ENCODE results near the gene RBMS3. TPM values are rescaled to one million over a fixed set of nuclear protein-coding genes. Genes with fewer than 3 reads are reported as not detected.
A peak's percentile ranks its signal among the peaks of the same experiment; 100 is the strongest.

RBMS3 gene
- polyA plus RNA-seq, 3 donors from 2014 or later: not detected

GRCh38 chr3:29978036-29978435, 697.2 kb downstream of the RBMS3 start:
- Mint-ChIP-seq H3K4me1 (no peaks in the 10 kb centered on the region), H3K27ac (no peak overlapping the region), H3K36me3 (no peaks in the 10 kb centered on the region), H3K4me3 (no peak overlapping the region), H3K9me3 (peaks cover 0 to 7% (median 0%) of the 10 kb centered on the region in 6 donors), H3K27me3 (ENCODE audit: low read depth in 3 of 3) (no peaks in the 10 kb centered on the region)
- DNase-seq: no peak

- DNase-seq: no peak
- peaks cover 0 to 5% (median 2%) of the 10 kb centered on the region in 6 donors for H3K9me3 Mint-ChIP-seq
- no peak overlapping the region for H3K4me3 Mint-ChIP-seq
- no peaks in the 10 kb centered on the region for H3K4me1 Mint-ChIP-seq
- H3K27ac Mint-ChIP-seq: no peak overlapping the region
- H3K27me3 Mint-ChIP-seq (ENCODE audit: low read depth in 3 of 3): peaks cover 0 to 3% (median 1%) of the 10 kb centered on the region in 3 donors
- no peaks in the 10 kb centered on the region for H3K36me3 Mint-ChIP-seq
These were observed 710.3 kb downstream of the RBMS3 start for GRCh38 chr3:29991198-29991597.

- Mint-ChIP-seq H3K27me3 (ENCODE audit: low read depth in 3 of 3) (peaks cover 0 to 2% (median 0%) of the 10 kb centered on the region in 3 donors), H3K36me3 (no peaks in the 10 kb centered on the region), H3K27ac (no peak overlapping the region), H3K4me3 (no peak overlapping the region), H3K9me3 (peaks cover 0 to 2% (median 0%) of the 10 kb centered on the region in 6 donors), H3K4me1 (no peaks in the 10 kb centered on the region)
- no peak for DNase-seq
These were observed 721.9 kb downstream of the RBMS3 start for GRCh38 chr3:30002797-30003196.

GRCh38 chr3:30003741-30004140, 722.9 kb downstream of the RBMS3 start:
- no peak for DNase-seq
- H3K9me3 Mint-ChIP-seq: peaks cover 0 to 2% (median 0%) of the 10 kb centered on the region in 6 donors

GRCh38 chr3:30004481-30004880, 723.6 kb downstream of the RBMS3 start:
- peaks cover 0 to under 1% (median 0%) of the 10 kb centered on the region in 6 donors for H3K9me3 Mint-ChIP-seq
- no peaks in the 10 kb centered on the region for H3K4me1 Mint-ChIP-seq
- DNase-seq: no peak
- H3K4me3 Mint-ChIP-seq: no peak overlapping the region
- H3K27ac Mint-ChIP-seq: no peak overlapping the region
- no peaks in the 10 kb centered on the region for H3K36me3 Mint-ChIP-seq
- H3K27me3 Mint-ChIP-seq (ENCODE audit: low read depth in 3 of 3): no peaks in the 10 kb centered on the region

More at GRCh38 chr3:30003741-30004140, 722.9 kb downstream of the RBMS3 start:
- Mint-ChIP-seq H3K36me3 (no peaks in the 10 kb centered on the region), H3K4me1 (no peaks in the 10 kb centered on the region), H3K4me3 (no peak overlapping the region), H3K27me3 (ENCODE audit: low read depth in 3 of 3) (peaks cover 0 to 2% (median 0%) of the 10 kb centered on the region in 3 donors), H3K27ac (no peak overlapping the region)

- no peaks in the 10 kb centered on the region for H3K4me1 Mint-ChIP-seq
- no peaks in the 10 kb centered on the region for H3K36me3 Mint-ChIP-seq
- no peaks in the 10 kb centered on the region for H3K9me3 Mint-ChIP-seq
- H3K27ac Mint-ChIP-seq: no peak overlapping the region
- H3K27me3 Mint-ChIP-seq (ENCODE audit: low read depth in 3 of 3): peaks cover 0 to 2% (median 0%) of the 10 kb centered on the region in 3 donors
- no peak overlapping the region for H3K4me3 Mint-ChIP-seq
- DNase-seq: no peak
These were observed 725.2 kb downstream of the RBMS3 start for GRCh38 chr3:30006111-30006510.

GRCh38 chr3:30007668-30008067, 726.8 kb downstream of the RBMS3 start:
- no peak for DNase-seq
- peaks cover 0 to 2% (median 2%) of the 10 kb centered on the region in 3 donors for H3K27me3 Mint-ChIP-seq (ENCODE audit: low read depth in 3 of 3)
- H3K4me1 Mint-ChIP-seq: no peaks in the 10 kb centered on the region
- H3K27ac Mint-ChIP-seq: no peak overlapping the region
- no peaks in the 10 kb centered on the region for H3K9me3 Mint-ChIP-seq
- H3K4me3 Mint-ChIP-seq: no peak overlapping the region
- no peaks in the 10 kb centered on the region for H3K36me3 Mint-ChIP-seq

- Mint-ChIP-seq H3K27me3 (ENCODE audit: low read depth in 3 of 3) (peaks cover 0 to 4% (median 2%) of the 10 kb centered on the region in 3 donors), H3K4me3 (no peak overlapping the region), H3K36me3 (no peaks in the 10 kb centered on the region), H3K4me1 (no peaks in the 10 kb centered on the region), H3K9me3 (no peaks in the 10 kb centered on the region), H3K27ac (no peak overlapping the region)
- DNase-seq: no peak
These were observed 730.4 kb downstream of the RBMS3 start for GRCh38 chr3:30011237-30011803.

- H3K27ac Mint-ChIP-seq: no peak overlapping the region
- H3K9me3 Mint-ChIP-seq: no peaks in the 10 kb centered on the region
These were observed 732.2 kb downstream of the RBMS3 start for GRCh38 chr3:30012941-30013543.

GRCh38 chr3:30017901-30018300, 737.0 kb downstream of the RBMS3 start:
- H3K4me3 Mint-ChIP-seq: no peak overlapping the region
- no peak for DNase-seq
- H3K27ac Mint-ChIP-seq: no peak overlapping the region
- H3K4me1 Mint-ChIP-seq: no peaks in the 10 kb centered on the region
- H3K27me3 Mint-ChIP-seq (ENCODE audit: low read depth in 3 of 3): peaks cover 0 to 6% (median 5%) of the 10 kb centered on the region in 3 donors
- H3K9me3 Mint-ChIP-seq: no peaks in the 10 kb centered on the region
- no peaks in the 10 kb centered on the region for H3K36me3 Mint-ChIP-seq

More at GRCh38 chr3:30012941-30013543, 732.2 kb downstream of the RBMS3 start:
- peak; percentile 7 to 30 (median 25) for DNase-seq
- Mint-ChIP-seq H3K4me1 (no peaks in the 10 kb centered on the region), H3K27me3 (ENCODE audit: low read depth in 3 of 3) (peaks cover 0 to 7% (median 2%) of the 10 kb centered on the region in 3 donors), H3K36me3 (no peaks in the 10 kb centered on the region), H3K4me3 (no peak overlapping the region)

GRCh38 chr3:30020380-30020779, 739.5 kb downstream of the RBMS3 start:
- Mint-ChIP-seq H3K27me3 (ENCODE audit: low read depth in 3 of 3) (peaks cover 0 to 10% (median 2%) of the 10 kb centered on the region in 3 donors), H3K27ac (no peak overlapping the region)

GRCh38 chr3:30024466-30024865, 743.6 kb downstream of the RBMS3 start:
- Mint-ChIP-seq H3K9me3 (peaks cover 0 to 2% (median 0%) of the 10 kb centered on the region in 6 donors), H3K27ac (no peak overlapping the region), H3K4me1 (no peaks in the 10 kb centered on the region), H3K36me3 (no peaks in the 10 kb centered on the region), H3K4me3 (no peak overlapping the region), H3K27me3 (ENCODE audit: low read depth in 3 of 3) (peaks cover 0 to 14% (median 2%) of the 10 kb centered on the region in 3 donors)
- DNase-seq: no peak

More at GRCh38 chr3:30020380-30020779, 739.5 kb downstream of the RBMS3 start:
- Mint-ChIP-seq H3K9me3 (peaks cover 0 to 2% (median 0%) of the 10 kb centered on the region in 6 donors), H3K36me3 (no peaks in the 10 kb centered on the region), H3K4me1 (no peaks in the 10 kb centered on the region), H3K4me3 (no peak overlapping the region)
- DNase-seq: no peak

GRCh38 chr3:30026851-30027250, 746.0 kb downstream of the RBMS3 start:
- Mint-ChIP-seq H3K4me1 (no peaks in the 10 kb centered on the region), H3K9me3 (peaks cover 0 to 2% (median 0%) of the 10 kb centered on the region in 6 donors), H3K27ac (no peak overlapping the region), H3K36me3 (no peaks in the 10 kb centered on the region), H3K27me3 (ENCODE audit: low read depth in 3 of 3) (peaks cover 0 to 14% (median 2%) of the 10 kb centered on the region in 3 donors), H3K4me3 (no peak overlapping the region)
- no peak for DNase-seq

- Mint-ChIP-seq H3K4me3 (no peak overlapping the region), H3K27ac (no peak overlapping the region), H3K27me3 (ENCODE audit: low read depth in 3 of 3) (peaks cover 0 to 4% (median 2%) of the 10 kb centered on the region in 3 donors), H3K9me3 (no peaks in the 10 kb centered on the region), H3K4me1 (no peaks in the 10 kb centered on the region), H3K36me3 (no peaks in the 10 kb centered on the region)
- no peak for DNase-seq
These were observed 753.5 kb downstream of the RBMS3 start for GRCh38 chr3:30034246-30034991.
